Activated T-cell treated with anti-CD3 and anti-CD28 coated beads for 1 hour (primary cell): ENCODE measurements around the gene DGAT2.
"Not testable (repeated sequence)": the region's sequence is repeated elsewhere in the genome, so short reads cannot be mapped to it uniquely, and the experiment has no call there.

ENCODE experiments used
- DNase-seq: peaks from one replicate; pipeline ENCODE4 v3.0.0-alpha.2; 2020; ENCODE audit warnings: low read depth

The DGAT2 gene

GRCh38 chr11:75768112-75768908 lies at the start of gene DGAT2:
Gene DGAT2, plus strand, starts transcription at chr11:75768778. Its CDS starts 214 bp downstream, at chr11:75768992.
- DNase-seq: peak; percentile 61

GRCh38 chr11:75719340-75720239 lies 49.0 kb upstream of the DGAT2 start:
- DNase-seq: no peak

- DNase-seq: no peak
Measured at GRCh38 chr11:75720639-75721038, 47.9 kb upstream of the DGAT2 start.

GRCh38 chr11:75721852-75722668 lies 46.5 kb upstream of the DGAT2 start:
- no peak for DNase-seq

GRCh38 chr11:75722669-75723042 lies 45.9 kb upstream of the DGAT2 start:
- no peak for DNase-seq

- no peak for DNase-seq
Measured at GRCh38 chr11:75725547-75726320, 42.8 kb upstream of the DGAT2 start.

- DNase-seq: no peak
Measured at GRCh38 chr11:75728992-75729391, 39.6 kb upstream of the DGAT2 start.

GRCh38 chr11:75731095-75731494 lies 37.5 kb upstream of the DGAT2 start:
- DNase-seq: no peak

GRCh38 chr11:75733071-75733430 lies 35.5 kb upstream of the DGAT2 start:
- DNase-seq: no peak

- DNase-seq: no peak
Measured at GRCh38 chr11:75733431-75734107, 35.0 kb upstream of the DGAT2 start.

GRCh38 chr11:75734491-75735180 lies 33.9 kb upstream of the DGAT2 start:
- no peak for DNase-seq

- DNase-seq: no peak
Measured at GRCh38 chr11:75735181-75735845, 33.3 kb upstream of the DGAT2 start.

- DNase-seq: no peak
Measured at GRCh38 chr11:75737314-75737713, 31.3 kb upstream of the DGAT2 start.

- DNase-seq: no peak
Measured at GRCh38 chr11:75740681-75741080, 27.9 kb upstream of the DGAT2 start.

GRCh38 chr11:75743159-75743558 lies 25.4 kb upstream of the DGAT2 start:
- DNase-seq: not testable (repeated sequence)

GRCh38 chr11:75743711-75744563 lies 24.6 kb upstream of the DGAT2 start:
- no peak for DNase-seq

- no peak for DNase-seq
Measured at GRCh38 chr11:75745807-75746206, 22.8 kb upstream of the DGAT2 start.

- DNase-seq: not testable (repeated sequence)
Measured at GRCh38 chr11:75748729-75749273, 19.8 kb upstream of the DGAT2 start.
